Measurements from ENCODE around the gene ACP4. TPM values are rescaled to one million over a fixed set of nuclear protein-coding genes. Genes with fewer than 3 reads are reported as not detected.

The ACP4 gene
- total RNA-seq, 1 donor = not detected

DNA sequence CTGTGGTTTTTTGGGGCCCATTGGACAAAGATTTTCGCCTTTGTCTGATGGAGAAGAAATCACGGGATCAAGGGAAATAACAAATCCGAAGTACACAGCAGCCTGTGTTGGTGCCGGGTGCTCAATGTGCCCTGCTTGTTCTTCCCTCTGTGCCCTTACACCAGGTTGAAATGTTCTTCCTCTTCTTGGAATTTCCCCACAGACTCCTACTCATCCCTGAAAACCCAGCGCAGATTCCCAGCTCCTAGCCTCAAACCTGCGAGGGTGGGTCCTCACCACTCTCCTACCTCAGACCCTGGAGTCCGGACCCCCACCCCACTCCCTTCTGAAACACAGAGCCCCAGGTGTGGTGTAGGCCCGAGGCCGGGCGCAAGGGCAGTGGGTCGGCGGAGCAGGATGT lies 4.9 kb upstream of the ACP4 start:
- Histone ChIP-seq H3K27ac (ENCODE audit: low read depth, low read length) (no peak overlapping the region), H3K27me3 (ENCODE audit: insufficient read depth, low read length) (peaks cover 14% of the 10 kb centered on the region), H3K9me3 (ENCODE audit: low read depth, low read length) (no peaks in the 10 kb centered on the region), H3K4me3 (ENCODE audit: insufficient read depth, low read length) (no peak overlapping the region), H3K4me2 (ENCODE audit: insufficient read depth, low read length) (no peak overlapping the region), H3K36me3 (ENCODE audit: insufficient read depth, low read length) (no peaks in the 10 kb centered on the region), H3K4me1 (ENCODE audit: insufficient read depth, low read length) (peaks cover 6% of the 10 kb centered on the region), H3K79me2 (ENCODE audit: insufficient read depth, low read length) (no peaks in the 10 kb centered on the region), H2AFZ (ENCODE audit: low read length) (no peak overlapping the region), H4K20me1 (ENCODE audit: insufficient read depth, low read length) (no peaks in the 10 kb centered on the region)
- DNase-seq (ENCODE audit: insufficient read length, low spot score, missing footprints) = peak; percentile 71
- TF ChIP-seq, protein P1, sequence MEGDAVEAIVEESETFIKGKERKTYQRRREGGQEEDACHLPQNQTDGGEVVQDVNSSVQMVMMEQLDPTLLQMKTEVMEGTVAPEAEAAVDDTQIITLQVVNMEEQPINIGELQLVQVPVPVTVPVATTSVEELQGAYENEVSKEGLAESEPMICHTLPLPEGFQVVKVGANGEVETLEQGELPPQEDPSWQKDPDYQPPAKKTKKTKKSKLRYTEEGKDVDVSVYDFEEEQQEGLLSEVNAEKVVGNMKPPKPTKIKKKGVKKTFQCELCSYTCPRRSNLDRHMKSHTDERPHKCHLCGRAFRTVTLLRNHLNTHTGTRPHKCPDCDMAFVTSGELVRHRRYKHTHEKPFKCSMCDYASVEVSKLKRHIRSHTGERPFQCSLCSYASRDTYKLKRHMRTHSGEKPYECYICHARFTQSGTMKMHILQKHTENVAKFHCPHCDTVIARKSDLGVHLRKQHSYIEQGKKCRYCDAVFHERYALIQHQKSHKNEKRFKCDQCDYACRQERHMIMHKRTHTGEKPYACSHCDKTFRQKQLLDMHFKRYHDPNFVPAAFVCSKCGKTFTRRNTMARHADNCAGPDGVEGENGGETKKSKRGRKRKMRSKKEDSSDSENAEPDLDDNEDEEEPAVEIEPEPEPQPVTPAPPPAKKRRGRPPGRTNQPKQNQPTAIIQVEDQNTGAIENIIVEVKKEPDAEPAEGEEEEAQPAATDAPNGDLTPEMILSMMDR (IDR thresholded peaks at IDR 0.05; ENCODE audit: extremely low read depth, low read depth, low read length) = no peak

DNA sequence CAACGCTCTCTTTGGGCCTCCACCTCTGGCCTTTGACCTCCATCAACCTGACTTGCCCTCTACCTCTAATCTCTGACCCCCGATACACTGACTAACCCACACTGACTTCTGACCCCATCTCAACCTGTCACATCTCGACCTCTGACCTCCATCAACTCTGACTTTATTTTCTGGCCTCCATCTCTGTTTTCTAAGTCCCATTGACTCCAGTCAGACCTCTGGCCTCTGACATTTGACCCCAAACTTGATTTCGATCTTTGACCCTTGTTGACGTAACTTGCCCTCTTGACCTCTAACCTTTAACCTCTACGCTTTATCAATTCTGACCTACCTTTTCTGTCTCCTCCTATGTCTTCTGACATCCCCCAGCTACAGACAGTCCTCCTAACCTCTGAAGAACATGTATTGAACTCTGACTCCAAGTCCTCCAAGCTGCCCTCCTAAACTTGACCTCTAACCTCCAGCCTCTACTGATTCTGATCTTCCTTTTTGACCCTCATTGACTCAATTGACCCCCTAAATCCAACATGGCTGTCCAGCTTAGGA lies 780 bp downstream of the ACP4 start:
- TF ChIP-seq, protein P1 (IDR thresholded peaks at IDR 0.05; ENCODE audit: extremely low read depth, low read depth, low read length) = no peak
- H3K9me3 ChIP-seq (ENCODE audit: low read depth, low read length) = no peaks in the 10 kb centered on the region

DNA sequence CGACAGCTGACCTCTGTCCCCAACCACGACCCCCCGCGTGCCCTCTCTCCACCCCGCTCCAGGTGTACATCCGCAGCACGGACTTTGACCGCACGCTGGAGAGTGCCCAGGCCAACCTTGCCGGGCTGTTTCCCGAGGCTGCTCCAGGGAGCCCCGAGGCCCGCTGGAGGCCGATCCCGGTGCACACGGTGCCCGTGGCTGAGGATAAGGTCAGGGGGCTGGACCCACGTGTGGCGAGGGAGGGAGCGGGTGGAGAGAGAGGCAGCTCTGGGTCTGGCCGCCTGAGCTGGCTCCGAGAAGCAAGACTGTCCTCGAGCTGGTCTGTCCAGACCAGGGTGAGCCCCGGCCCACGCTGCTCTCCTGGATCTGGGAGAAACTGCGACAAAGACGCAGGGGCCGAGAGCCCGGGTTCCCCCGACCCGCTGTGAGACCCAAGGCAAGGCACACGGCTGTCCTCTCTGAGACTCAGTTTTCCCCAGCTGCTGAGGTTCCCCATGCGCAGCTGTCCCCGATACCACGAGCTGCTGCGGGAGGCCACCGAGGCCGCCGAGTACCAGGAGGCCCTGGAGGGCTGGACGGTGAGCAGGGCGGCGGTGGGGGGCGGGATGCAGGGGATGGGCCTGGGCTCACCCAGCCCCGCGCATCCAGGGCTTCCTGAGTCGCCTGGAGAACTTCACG lies 1.5 kb downstream of the ACP4 start:
- Histone ChIP-seq H3K9me3 (ENCODE audit: low read depth, low read length) (no peaks in the 10 kb centered on the region), H3K79me2 (ENCODE audit: insufficient read depth, low read length) (no peaks in the 10 kb centered on the region), H4K20me1 (ENCODE audit: insufficient read depth, low read length) (peaks cover 5% of the 10 kb centered on the region), H3K4me2 (ENCODE audit: insufficient read depth, low read length) (no peak overlapping the region), H3K4me1 (ENCODE audit: insufficient read depth, low read length) (no peaks in the 10 kb centered on the region), H3K27ac (ENCODE audit: low read depth, low read length) (no peak overlapping the region), H3K36me3 (ENCODE audit: insufficient read depth, low read length) (no peaks in the 10 kb centered on the region), H3K27me3 (ENCODE audit: insufficient read depth, low read length) (no peaks in the 10 kb centered on the region), H3K4me3 (ENCODE audit: insufficient read depth, low read length) (no peak overlapping the region), H2AFZ (ENCODE audit: low read length) (no peak overlapping the region)
- DNase-seq (ENCODE audit: insufficient read length, low spot score, missing footprints) = peak; percentile 88
- TF ChIP-seq, protein P1 (IDR thresholded peaks at IDR 0.05; ENCODE audit: extremely low read depth, low read depth, low read length) = no peak

More for the DNA sequence above, 780 bp downstream of the ACP4 start:
- Histone ChIP-seq H3K27ac (ENCODE audit: low read depth, low read length) (no peak overlapping the region), H3K27me3 (ENCODE audit: insufficient read depth, low read length) (no peaks in the 10 kb centered on the region), H3K79me2 (ENCODE audit: insufficient read depth, low read length) (no peaks in the 10 kb centered on the region), H3K36me3 (ENCODE audit: insufficient read depth, low read length) (no peaks in the 10 kb centered on the region), H3K4me1 (ENCODE audit: insufficient read depth, low read length) (no peaks in the 10 kb centered on the region), H3K4me2 (ENCODE audit: insufficient read depth, low read length) (no peak overlapping the region), H2AFZ (ENCODE audit: low read length) (no peak overlapping the region), H3K4me3 (ENCODE audit: insufficient read depth, low read length) (no peak overlapping the region), H4K20me1 (ENCODE audit: insufficient read depth, low read length) (peaks cover 4% of the 10 kb centered on the region)
- DNase-seq (ENCODE audit: insufficient read length, low spot score, missing footprints) = peak; percentile 61
